H1 (cell line): Measurements from ENCODE around the gene KLRF1. TPM values are rescaled to one million over a fixed set of nuclear protein-coding genes. Genes with fewer than 3 reads are reported as not detected.

ENCODE experiments used
- CTCF ChIA-PET: fragments of 300-600 bp; sonication (Branson Sonifier 250); formaldehyde crosslinking; loops from one replicate; lab custom pipeline; 2021; ENCODE audit not compliant: partially characterized antibody; lab: Charles Lee
- POLR2A ChIA-PET: fragments of 300-600 bp; sonication (Branson Sonifier 250); formaldehyde crosslinking; loops from one replicate; lab custom pipeline; 2021; ENCODE audit warnings: inconsistent platforms; ENCODE audit not compliant: partially characterized antibody; lab: Charles Lee
- DNase-seq, 2 experiments: peaks; one replicate each; pipeline versions ENCODE4 v3.0.0 to v3.0.0-alpha.2; 2010 to 2022; ENCODE audit warnings: low spot score in 2 of 2, low read depth in 1 of 2, mixed read lengths in 1 of 2
- FAIRE-seq: peaks from 2 replicates; lab custom pipeline; 2011; peaks lifted over from hg19 to GRCh38; lab: Jason Lieb, UNC
- H2AFZ ChIP-seq: 2 replicates; pipeline ENCODE4 v1.8.1; 2012; ENCODE audit warnings: low read length, inconsistent platforms
- H2AK5ac ChIP-seq: 2 replicates; pipeline ENCODE4 v1.6.1; 2013; ENCODE audit warnings: low read depth, low read length
- H2BK120ac ChIP-seq: replicated peaks from 2 replicates; pipeline ENCODE3; 2013; ENCODE audit warnings: low read depth, low read length, inconsistent platforms
- H2BK12ac ChIP-seq: 2 replicates; pipeline ENCODE4 v1.6.1; 2013; ENCODE audit warnings: low read depth, low read length
- H2BK15ac ChIP-seq: 2 replicates; pipeline ENCODE4 v1.6.1; 2013; ENCODE audit warnings: low read length
- H2BK20ac ChIP-seq: 2 replicates; pipeline ENCODE4 v1.6.1; 2013; ENCODE audit warnings: low read length
- H2BK5ac ChIP-seq: 2 replicates; pipeline ENCODE4 v1.6.1; 2013; ENCODE audit warnings: low read depth, low read length
- H3K14ac ChIP-seq: 2 replicates; pipeline ENCODE4 v1.6.1; 2013; ENCODE audit warnings: inconsistent platforms; ENCODE audit not compliant: insufficient read length
- H3K18ac ChIP-seq: 2 replicates; pipeline ENCODE4 v1.6.1; 2013; ENCODE audit warnings: low read length; ENCODE audit errors: extremely low read depth
- H3K23ac ChIP-seq: 2 replicates; pipeline ENCODE4 v1.6.1; 2013; ENCODE audit warnings: inconsistent platforms; ENCODE audit not compliant: insufficient read length
- H3K23me2 ChIP-seq: 2 replicates; pipeline ENCODE4 v1.6.1; 2013; ENCODE audit warnings: low read depth, low read length
- H3K27ac ChIP-seq: 2 replicates; pipeline ENCODE4 v1.6.1; 2011; ENCODE audit warnings: low read depth, low read length, inconsistent platforms
- H3K27me3 ChIP-seq, 4 experiments: replicated peaks in 1 of 4; 1 replicate in 1 of 4; 2 replicates in 3 of 4; pipeline versions ENCODE4 v1.6.1 to v1.8.1; 2011 to 2013; ENCODE audit warnings: low read length in 3 of 4, mild to moderate bottlenecking in 3 of 4, inconsistent platforms in 2 of 4, mixed read lengths in 2 of 4, moderate library complexity in 1 of 4; ENCODE audit not compliant: control insufficient read depth in 3 of 4, insufficient read depth in 3 of 4; ENCODE audit errors: extremely low read depth in 1 of 4
- H3K36me3 ChIP-seq, 4 experiments: 2 replicates each; pipeline versions ENCODE4 v1.6.1 to v1.8.1; 2011 to 2013; ENCODE audit warnings: mild to moderate bottlenecking in 4 of 4, low read length in 3 of 4, moderate library complexity in 2 of 4, control low read depth in 1 of 4, inconsistent platforms in 1 of 4; ENCODE audit not compliant: insufficient read depth in 4 of 4, control insufficient read depth in 2 of 4
- H3K4ac ChIP-seq: replicated peaks from 2 replicates; pipeline ENCODE3; 2013; ENCODE audit warnings: low read length, low read depth, mixed read lengths, inconsistent platforms; ENCODE audit not compliant: insufficient read length
- H3K4me1 ChIP-seq, 4 experiments: replicated peaks in 1 of 4; 1 replicate in 1 of 4; 2 replicates in 3 of 4; pipeline versions ENCODE4 v1.6.1 to v1.8.1; 2011 to 2013; ENCODE audit warnings: low read length in 3 of 4, inconsistent platforms in 2 of 4, mixed read lengths in 1 of 4; ENCODE audit not compliant: insufficient read depth in 4 of 4, control insufficient read depth in 3 of 4
- H3K4me2 ChIP-seq, 2 experiments: 2 replicates each; pipeline versions ENCODE4 v1.6.1 to v1.8.1; 2011 to 2013; ENCODE audit warnings: low read depth in 2 of 2, low read length in 2 of 2, control low read depth in 1 of 2, inconsistent platforms in 1 of 2, mild to moderate bottlenecking in 1 of 2; ENCODE audit not compliant: insufficient read depth in 1 of 2
- H3K4me3 ChIP-seq, 4 experiments: fragments of 200-600, 300-600 bp in 1 of 4; sonication (generic), shearing (Covaris generic), sonication (Bioruptor Twin) in 1 of 4; 2 replicates each; pipeline versions ENCODE4 v1.5.1 to v1.8.1; 2011 to 2016; ENCODE audit warnings: low read length in 4 of 4, low read depth in 3 of 4, control low read depth in 2 of 4, inconsistent platforms in 2 of 4, mild to moderate bottlenecking in 2 of 4, mixed read lengths in 1 of 4, moderate library complexity in 1 of 4; ENCODE audit not compliant: insufficient read depth in 2 of 4; ENCODE audit errors: extremely low read depth in 1 of 4
- H3K56ac ChIP-seq: replicated peaks from 2 replicates; pipeline ENCODE3; 2013; ENCODE audit warnings: low read depth, mild to moderate bottlenecking, mixed read lengths, low read length, inconsistent platforms; ENCODE audit not compliant: insufficient read length
- H3K79me1 ChIP-seq: 2 replicates; pipeline ENCODE4 v1.6.1; 2013; ENCODE audit warnings: low read depth, low read length, control low read depth
- H3K79me2 ChIP-seq, 2 experiments: 2 replicates each; pipeline versions ENCODE4 v1.6.1 to v1.8.1; 2012 to 2013; ENCODE audit warnings: low read length in 2 of 2, mild to moderate bottlenecking in 2 of 2, inconsistent platforms in 1 of 2; ENCODE audit not compliant: insufficient read depth in 2 of 2, control insufficient read depth in 1 of 2
- H3K9ac ChIP-seq, 4 experiments: replicated peaks in 1 of 4; 1 replicate in 1 of 4; 2 replicates in 3 of 4; pipeline versions ENCODE4 v1.6.1 to v1.8.1; 2011 to 2013; ENCODE audit warnings: low read depth in 3 of 4, low read length in 3 of 4, control low read depth in 2 of 4, mild to moderate bottlenecking in 2 of 4, moderate library complexity in 2 of 4, inconsistent platforms in 1 of 4; ENCODE audit errors: extremely low read depth in 1 of 4
- H3K9me3 ChIP-seq, 2 experiments: 2 replicates each; pipeline versions ENCODE4 v1.6.1 to v1.8.1; 2012 to 2013; ENCODE audit warnings: mild to moderate bottlenecking in 2 of 2, moderate library complexity in 2 of 2, control low read depth in 1 of 2, inconsistent platforms in 1 of 2, low read depth in 1 of 2, low read length in 1 of 2, mixed read lengths in 1 of 2; ENCODE audit not compliant: insufficient read depth in 2 of 2
- H4K20me1 ChIP-seq, 2 experiments: replicated peaks in 1 of 2; 2 replicates each; pipeline versions ENCODE3 to v1.8.1; 2011 to 2013; ENCODE audit warnings: inconsistent platforms in 2 of 2, low read length in 2 of 2, mild to moderate bottlenecking in 1 of 2; ENCODE audit not compliant: insufficient read depth in 2 of 2, control insufficient read depth in 1 of 2
- H4K5ac ChIP-seq: 2 replicates; pipeline ENCODE4 v1.6.1; 2013; ENCODE audit warnings: low read length, low read depth, mixed read lengths, inconsistent platforms; ENCODE audit not compliant: insufficient read length
- H4K8ac ChIP-seq: 2 replicates; pipeline ENCODE4 v1.8.0; 2013; ENCODE audit warnings: mild to moderate bottlenecking, moderate library complexity, low read length, inconsistent platforms; ENCODE audit not compliant: insufficient read depth; ENCODE audit errors: extremely low read depth
- H4K91ac ChIP-seq: replicated peaks from 2 replicates; pipeline ENCODE3; 2013; ENCODE audit warnings: low read length, mixed read lengths, inconsistent platforms; ENCODE audit not compliant: insufficient read length
- KDM1A ChIP-seq: fragments of 200-600, 300-600 bp; sonication (generic); IDR thresholded peaks from 2 replicates; pipeline ENCODE4 v1.7.1; 2016; ENCODE audit warnings: mild to moderate bottlenecking, low read length, borderline replicate concordance
- WGBS, 2 experiments: shearing (Covaris generic) in 1 of 2; methylation state at CpG; one replicate each; pipeline versions ENCODE4 v1.1.6 to v1.1.7; 2013 to 2015; ENCODE audit warnings: low lambda C conversion rate in 2 of 2, mixed read lengths in 2 of 2, inconsistent platforms in 1 of 2, low coverage in 1 of 2, missing lambda C conversion rate in 1 of 2; ENCODE audit not compliant: insufficient replicate concordance in 2 of 2, insufficient coverage in 1 of 2, insufficient read length in 1 of 2; ENCODE audit errors: extremely low coverage in 1 of 2, missing lambda C conversion rate in 1 of 2; 5-methylcytosine and 5-hydroxymethylcytosine counted together
- polyA plus RNA-seq, 7 experiments: library from polyadenylated mRNA; depleted of rRNA in 3 of 7; stranded (reverse) in 5 of 7; unstranded in 2 of 7; fragments of >200 nt in 5 of 7; fragments of 200-250 nt in 2 of 7; gene quantifications; 1 replicate in 5 of 7; 2 replicates in 1 of 7; 4 replicates in 1 of 7; pipeline versions ENCODE4 v1.2.1 to v1.2.3, GENCODE V29; 2011 to 2013; ENCODE audit warnings: missing spikeins in 2 of 7, mixed read lengths in 2 of 7
- total RNA-seq: library from RNA; stranded (reverse); fragmentation: NEBNext Ultra II Directional; extraction: Animal tissue kit (Norgen Biotek cat#: 25700); gene quantifications from 2 replicates; pipeline ENCODE4 v1.2.1, GENCODE V29; 2021

Gene KLRF1
- total and polyA plus RNA-seq, 2 of the 8 experiments (the other 6 are each of a cell fraction or from before 2014, with no cell fraction given), result not detected

DNA sequence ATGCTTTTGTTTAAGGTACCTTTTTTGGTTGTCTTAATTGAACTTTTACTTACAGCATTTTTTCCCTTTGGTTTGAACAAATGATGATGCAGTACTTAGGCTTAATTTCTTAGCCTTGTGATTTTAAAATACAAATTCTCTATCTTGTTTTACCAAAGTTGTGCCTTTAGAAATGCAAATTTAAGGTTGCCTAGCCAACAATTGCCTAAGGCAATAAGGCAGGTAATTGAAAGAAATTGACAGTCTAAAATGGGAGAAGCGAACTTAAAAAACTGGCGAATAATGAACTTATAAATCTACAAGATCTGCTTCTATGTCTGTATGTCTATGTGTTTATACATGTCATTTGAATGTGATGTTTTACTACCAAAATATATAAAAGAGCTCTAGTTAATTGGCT, 43.0 kb upstream of the KLRF1 start:
- Histone ChIP-seq H3K18ac (no peak overlapping the region), H3K27ac (no peak overlapping the region), H3K36me3 (no peaks in the 10 kb centered on the region), H3K9ac (no peak overlapping the region), H2BK20ac (no peak overlapping the region), H3K23ac (no peak overlapping the region), H3K79me1 (no peaks in the 10 kb centered on the region), H2BK15ac (no peak overlapping the region), H3K23me2 (no peaks in the 10 kb centered on the region), H2AK5ac (no peak overlapping the region), H3K14ac (no peak overlapping the region), H3K79me2 (no peaks in the 10 kb centered on the region), H4K91ac (no peak overlapping the region), H4K8ac (no peak overlapping the region), H3K56ac (no peak overlapping the region), H3K27me3 (no peaks in the 10 kb centered on the region), H2BK5ac (no peak overlapping the region), H3K9me3 (peaks cover 0 to 4% of the 10 kb centered on the region in 2 experiments; a peak in 1 of 4 replicates), H2BK12ac (no peak overlapping the region), H3K4me2 (peak overlapping the region; percentile 9 to 13; a peak in 2 of 4 replicates), H2AFZ (no peak overlapping the region), H4K20me1 (no peaks in the 10 kb centered on the region), H2BK120ac (no peak overlapping the region), H4K5ac (peak overlapping the region; percentile 86), H3K4me1 (peaks cover 0 to 13% (median 2%) of the 10 kb centered on the region in 4 experiments; a peak in 3 of 7 replicates), H3K4me3 (peak overlapping the region in 1 of 4 experiments; percentile 12; a peak in 1 of 8 replicates), H3K4ac (no peak overlapping the region)
- WGBS, 2 experiments, result 76% methylated on average over 2 of the region's 2 CpGs; no CpG with 5 or more reads in 1 of the 2 experiments
- no peak for FAIRE-seq
- CTCF ChIA-PET, result interaction anchor here (1.0 to 1.8 kb wide), 4 partner anchors 15 to 40 kb away, joined by 4 to 10 read pairs (median 4); no protein-coding TSS in a partner anchor
- no peak for DNase-seq
- no peak for TF ChIP-seq KDM1A
- POLR2A ChIA-PET, result no interaction called here
